Activated T-helper 2 cell treated with anti-CD3 and anti-CD28 coated beads, Interferon-gamma antibody, Interleukin-2, Interleukin-4, amounts not matched to agents 10 μg/mL and 5 μg/mL and 100 μg/mL, durations not matched to agents 14 hours and 24 hours and 36 hours (primary cell): Measurements from ENCODE around the gene POTEH. TPM values are rescaled to one million over a fixed set of nuclear protein-coding genes. Genes with fewer than 3 reads are reported as not detected.
"Not testable (repeated sequence)": the region's sequence is repeated elsewhere in the genome, so short reads cannot be mapped to it uniquely, and the experiment has no call there.

Experiments used
- DNase-seq: peaks from one replicate; pipeline ENCODE4 v3.0.0; 2021; ENCODE audit warnings: low spot score
- H3K27ac Mint-ChIP-seq: one replicate; pipeline ENCODE4 v1.8.0; 2021; ENCODE audit warnings: mixed read lengths
- H3K27me3 Mint-ChIP-seq: one replicate; pipeline ENCODE4 v1.8.0; 2021; ENCODE audit warnings: low read depth, mixed read lengths
- H3K36me3 Mint-ChIP-seq: one replicate; pipeline ENCODE4 v1.8.0; 2021; ENCODE audit warnings: low read depth, mixed read lengths
- H3K4me1 Mint-ChIP-seq: one replicate; pipeline ENCODE4 v1.8.0; 2021; ENCODE audit warnings: low read depth, mixed read lengths
- H3K4me3 Mint-ChIP-seq: one replicate; pipeline ENCODE4 v1.8.0; 2021; ENCODE audit warnings: low read depth, mild to moderate bottlenecking, moderate library complexity, mixed read lengths
- H3K9me3 Mint-ChIP-seq: one replicate; pipeline ENCODE4 v1.8.0; 2021; ENCODE audit warnings: mixed read lengths
- intact Hi-C: fragments of 100-400 bp; cut with micrococcal nuclease; formaldehyde crosslinking; loops from one replicate; pipeline ENCODE4 v1.15.1; 2023
- total RNA-seq: library from RNA; stranded (reverse); gene quantifications from 2 replicates; pipeline ENCODE4 v1.2.3, GENCODE V29; 2022

Gene POTEH
- total RNA-seq: not detected in 2 replicates

DNA sequence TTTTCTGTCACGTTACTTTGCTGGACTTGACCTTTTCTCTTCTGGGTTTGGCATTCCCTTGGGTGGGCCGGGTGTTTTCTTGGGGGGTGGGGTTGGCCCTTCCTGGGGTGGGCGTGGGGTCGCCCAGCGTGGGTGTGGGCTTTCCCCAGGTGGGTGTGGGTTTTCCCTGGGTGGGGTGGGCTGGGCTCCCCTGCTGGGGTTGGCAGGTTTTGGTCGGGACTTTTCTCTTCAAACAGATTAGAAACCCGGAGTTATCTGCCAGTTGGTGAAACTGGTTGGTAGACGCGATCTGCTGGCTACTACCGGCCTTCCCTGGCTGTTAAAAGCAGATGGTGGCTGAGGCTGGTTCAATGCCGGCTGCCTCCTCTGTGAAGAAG, at the start of gene POTEH:
Gene POTEH (plus strand): TSS at position 278 of the 377 bp plus-strand sequence. CDS start 52 bp downstream, at position 330.
- H3K36me3 Mint-ChIP-seq, H3K4me3 Mint-ChIP-seq, H3K4me1 Mint-ChIP-seq, H3K27ac Mint-ChIP-seq, H3K9me3 Mint-ChIP-seq, H3K27me3 Mint-ChIP-seq, DNase-seq, intact Hi-C loops: not testable (repeated sequence)

DNA sequence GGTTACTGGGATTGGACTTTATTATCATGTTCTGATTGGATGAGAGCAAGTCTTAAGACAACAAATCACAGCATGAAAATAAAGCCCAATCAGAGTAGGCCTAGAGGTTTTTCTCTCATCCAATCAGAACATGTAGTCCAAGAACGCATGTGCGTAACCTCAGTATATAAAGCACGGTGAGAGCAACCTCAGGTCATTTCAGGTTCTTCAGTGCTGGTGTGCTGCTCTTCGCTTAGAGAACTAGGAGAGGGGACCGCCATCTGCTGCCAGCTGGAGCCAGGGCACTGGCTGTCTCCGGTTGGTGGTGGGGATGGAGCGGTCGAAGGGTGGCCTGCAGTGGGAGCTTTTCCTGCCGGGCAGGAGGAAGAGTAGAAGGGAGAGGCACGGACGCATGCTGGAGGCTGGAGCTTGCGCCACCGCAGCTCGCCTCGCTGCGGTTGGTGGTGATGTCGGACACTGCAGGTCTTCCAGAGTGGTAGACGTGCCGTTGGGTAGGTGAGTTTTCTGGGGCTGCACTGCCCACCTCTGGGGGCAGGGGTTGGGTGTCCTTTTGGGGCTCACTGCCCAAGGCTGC, 47.5 kb upstream of the POTEH start:
- H3K36me3 Mint-ChIP-seq, intact Hi-C loops, H3K4me1 Mint-ChIP-seq, H3K4me3 Mint-ChIP-seq, DNase-seq, H3K9me3 Mint-ChIP-seq, H3K27ac Mint-ChIP-seq, H3K27me3 Mint-ChIP-seq: not testable (repeated sequence)

DNA sequence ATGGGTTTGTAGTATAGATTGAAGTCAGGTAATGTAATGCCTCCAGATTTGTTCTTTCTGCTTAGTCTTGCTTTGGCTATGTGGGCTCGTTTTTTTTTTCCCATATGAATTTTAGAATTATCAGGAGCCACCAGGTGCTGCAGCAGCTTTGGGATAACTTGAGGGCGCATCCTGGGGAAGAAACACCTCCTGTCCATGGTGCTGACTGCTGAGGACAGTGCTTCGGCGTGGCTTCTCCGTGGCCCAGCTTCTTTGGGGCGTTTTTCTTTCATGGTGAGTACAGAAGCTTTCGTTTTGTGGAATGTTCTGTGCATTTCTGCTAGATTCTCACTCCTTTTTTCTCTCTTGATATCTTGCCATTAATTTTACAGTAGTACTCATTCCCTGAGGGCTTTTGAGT, 37.9 kb upstream of the POTEH start:
- intact Hi-C loops, H3K9me3 Mint-ChIP-seq, DNase-seq, H3K4me3 Mint-ChIP-seq, H3K4me1 Mint-ChIP-seq, H3K36me3 Mint-ChIP-seq, H3K27ac Mint-ChIP-seq, H3K27me3 Mint-ChIP-seq: not testable (repeated sequence)

DNA sequence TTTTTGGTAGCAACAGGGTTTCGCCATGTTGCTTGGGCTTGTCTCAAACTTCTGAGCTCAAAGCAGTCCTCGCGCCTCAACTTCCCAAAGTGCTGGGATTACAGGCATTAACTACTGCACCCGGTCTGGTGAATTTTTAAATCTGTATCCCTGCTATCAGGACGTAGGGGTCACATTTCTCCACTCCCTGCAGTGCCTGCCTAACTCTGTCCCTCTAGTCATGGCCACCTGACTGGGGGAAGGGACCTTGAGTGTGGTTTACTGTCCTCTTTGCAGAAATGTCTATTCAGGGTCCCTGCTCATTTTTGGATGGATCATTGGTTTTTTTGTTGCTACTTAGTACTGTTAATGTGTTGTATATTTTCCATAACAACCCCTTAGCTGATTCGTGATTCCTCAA, 37.1 kb upstream of the POTEH start:
- H3K4me3 Mint-ChIP-seq, H3K36me3 Mint-ChIP-seq: not testable (repeated sequence)

DNA sequence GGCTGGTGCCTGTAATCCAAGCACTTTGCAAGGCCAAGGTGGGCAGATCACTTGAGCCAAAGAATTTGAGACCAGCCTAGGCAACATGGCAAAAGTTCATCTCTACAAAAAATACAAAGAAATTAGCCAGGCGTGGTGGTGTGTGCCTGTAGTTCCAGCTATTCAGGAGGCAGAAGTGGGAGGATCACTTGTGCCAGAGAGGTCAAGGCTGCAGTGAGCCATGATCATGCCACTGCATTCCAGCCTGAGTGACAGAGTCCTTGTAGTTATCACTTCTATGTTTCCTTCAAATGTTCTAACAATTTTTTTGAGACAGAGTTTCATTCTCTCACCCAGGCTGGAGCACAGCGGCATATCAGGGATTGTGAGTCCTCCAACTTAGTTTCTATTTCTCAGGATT, 36.6 kb upstream of the POTEH start:
- H3K27ac Mint-ChIP-seq, H3K36me3 Mint-ChIP-seq, intact Hi-C loops, H3K9me3 Mint-ChIP-seq, DNase-seq, H3K27me3 Mint-ChIP-seq, H3K4me3 Mint-ChIP-seq, H3K4me1 Mint-ChIP-seq: not testable (repeated sequence)

More for the DNA sequence above, 37.1 kb upstream of the POTEH start:
- intact Hi-C loops, H3K27ac Mint-ChIP-seq, H3K9me3 Mint-ChIP-seq, H3K27me3 Mint-ChIP-seq, H3K4me1 Mint-ChIP-seq, DNase-seq: not testable (repeated sequence)

DNA sequence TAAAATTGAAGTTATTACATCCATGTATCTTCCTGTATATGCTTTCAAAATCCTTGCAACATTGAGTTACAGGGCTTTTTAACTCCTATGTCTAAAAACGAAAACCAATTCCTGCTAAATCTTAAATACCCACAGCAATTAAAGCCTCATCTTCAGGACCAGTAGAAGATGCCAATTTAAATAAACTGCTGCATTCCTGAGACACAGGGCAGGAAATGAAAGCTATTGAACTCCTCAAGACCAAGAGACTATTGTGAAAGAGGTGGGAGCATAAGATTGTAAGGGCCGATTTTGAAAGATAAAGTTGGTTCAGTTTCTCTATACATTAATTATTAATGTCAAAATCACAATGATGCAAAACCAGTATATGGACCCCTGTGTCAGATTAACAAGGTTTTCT, 28.7 kb upstream of the POTEH start:
- H3K4me3 Mint-ChIP-seq, H3K36me3 Mint-ChIP-seq, DNase-seq, H3K27me3 Mint-ChIP-seq, H3K27ac Mint-ChIP-seq, H3K4me1 Mint-ChIP-seq, H3K9me3 Mint-ChIP-seq, intact Hi-C loops: not testable (repeated sequence)

DNA sequence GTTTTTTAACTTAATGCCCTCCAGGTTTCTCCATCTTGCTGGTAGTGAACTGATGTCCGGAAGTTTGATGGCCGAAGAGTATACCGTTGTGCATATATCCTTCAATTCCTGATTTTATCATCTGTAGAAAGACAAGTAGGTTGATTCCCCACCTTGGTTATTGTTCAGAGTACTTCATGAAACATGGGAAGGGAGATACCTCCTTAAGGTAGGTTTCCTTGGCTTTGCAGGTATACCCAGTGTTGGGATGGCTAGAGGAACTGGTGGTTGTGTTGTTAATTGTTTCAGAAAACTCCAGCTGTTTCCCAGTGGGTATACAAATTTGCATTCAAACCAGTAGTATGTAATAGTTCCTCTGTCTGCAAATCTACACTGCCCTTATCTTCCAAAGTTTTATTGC, 25.1 kb upstream of the POTEH start:
- H3K9me3 Mint-ChIP-seq, H3K4me1 Mint-ChIP-seq, H3K27ac Mint-ChIP-seq, intact Hi-C loops, H3K36me3 Mint-ChIP-seq, H3K4me3 Mint-ChIP-seq, DNase-seq, H3K27me3 Mint-ChIP-seq: not testable (repeated sequence)

DNA sequence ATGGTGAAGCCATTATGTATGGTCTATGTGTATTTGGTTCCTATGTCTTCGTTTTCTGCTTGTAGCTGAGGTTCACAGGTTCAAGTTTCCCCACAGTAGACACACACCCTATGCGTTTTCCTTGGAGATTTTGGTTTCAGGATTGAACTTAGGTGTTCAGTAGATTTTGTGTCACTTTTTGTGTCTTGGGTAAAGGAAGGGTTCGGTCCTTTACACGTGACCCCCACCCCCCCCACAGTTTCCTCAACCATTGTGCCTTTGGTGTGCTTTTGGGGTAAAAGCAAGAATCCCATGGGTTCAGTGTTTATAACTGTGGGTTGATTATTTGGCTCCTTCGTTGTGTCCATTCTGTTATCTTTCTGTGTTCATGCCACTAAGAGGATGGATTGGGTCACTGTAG, 24.3 kb upstream of the POTEH start:
- H3K4me3 Mint-ChIP-seq, H3K27me3 Mint-ChIP-seq, H3K9me3 Mint-ChIP-seq, DNase-seq, H3K4me1 Mint-ChIP-seq, intact Hi-C loops, H3K27ac Mint-ChIP-seq, H3K36me3 Mint-ChIP-seq: not testable (repeated sequence)

DNA sequence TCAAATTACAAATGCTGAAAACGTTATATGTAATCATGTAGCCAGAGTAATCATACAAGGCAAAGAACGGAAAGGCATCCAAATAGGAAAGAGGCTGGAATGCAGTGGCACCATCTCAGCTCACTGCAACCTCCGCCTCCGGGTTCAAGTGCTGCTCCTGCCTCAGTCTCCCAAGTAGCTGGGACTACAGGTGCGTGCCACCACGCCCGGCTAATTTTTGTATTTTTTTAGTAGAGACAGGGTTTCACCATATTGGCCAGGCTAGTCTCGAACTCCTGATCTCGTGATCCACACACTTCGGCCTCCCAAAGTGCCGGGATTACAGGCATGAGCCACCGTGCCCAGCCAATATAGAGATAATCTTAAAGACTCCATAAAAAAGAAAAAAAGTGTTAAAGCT, 20.4 kb upstream of the POTEH start:
- intact Hi-C loops, DNase-seq, H3K27me3 Mint-ChIP-seq, H3K36me3 Mint-ChIP-seq, H3K27ac Mint-ChIP-seq, H3K4me3 Mint-ChIP-seq, H3K4me1 Mint-ChIP-seq, H3K9me3 Mint-ChIP-seq: not testable (repeated sequence)

DNA sequence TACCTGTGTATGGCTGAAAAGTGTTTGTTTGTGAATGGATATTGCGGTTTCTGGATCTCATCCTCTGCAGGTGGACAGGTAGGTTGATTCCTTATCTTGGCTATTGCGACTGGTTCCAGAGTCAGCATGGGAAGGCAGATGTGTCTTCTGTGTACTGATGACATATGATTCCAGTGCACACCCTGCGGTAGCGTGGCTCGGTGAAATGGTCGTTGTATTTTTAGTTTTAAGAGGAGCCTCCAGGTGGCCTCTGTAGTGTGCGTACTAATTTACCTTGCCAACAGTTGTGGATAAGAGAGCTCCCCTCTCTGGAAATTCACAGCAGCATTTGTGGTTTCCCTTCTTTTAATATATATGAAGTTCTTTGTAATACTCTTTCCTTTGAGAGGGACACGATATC, 10.1 kb upstream of the POTEH start:
- DNase-seq, H3K27me3 Mint-ChIP-seq, H3K27ac Mint-ChIP-seq, H3K36me3 Mint-ChIP-seq, intact Hi-C loops, H3K9me3 Mint-ChIP-seq, H3K4me3 Mint-ChIP-seq, H3K4me1 Mint-ChIP-seq: not testable (repeated sequence)

DNA sequence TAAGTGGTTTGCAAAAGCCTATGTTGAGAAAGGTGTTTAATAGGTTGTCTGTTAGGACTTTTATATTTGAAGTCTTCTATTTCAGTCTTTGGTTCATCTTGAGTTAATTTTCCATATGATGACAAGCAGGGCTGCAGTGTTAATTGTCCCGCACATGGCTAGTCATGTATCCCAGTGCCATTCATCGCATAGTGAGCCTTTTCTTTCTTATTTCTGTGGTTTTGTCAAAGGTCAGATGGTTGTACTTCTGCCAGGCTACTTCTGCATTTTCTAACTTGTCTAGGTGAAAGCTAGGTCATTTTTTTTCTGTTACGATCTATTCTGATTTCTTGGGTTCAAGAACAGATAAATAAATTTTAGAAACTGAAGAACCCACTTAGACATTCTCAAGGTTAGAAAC, 5.7 kb upstream of the POTEH start:
- H3K36me3 Mint-ChIP-seq, H3K4me3 Mint-ChIP-seq, H3K27me3 Mint-ChIP-seq, H3K27ac Mint-ChIP-seq, H3K9me3 Mint-ChIP-seq, DNase-seq, H3K4me1 Mint-ChIP-seq, intact Hi-C loops: not testable (repeated sequence)

DNA sequence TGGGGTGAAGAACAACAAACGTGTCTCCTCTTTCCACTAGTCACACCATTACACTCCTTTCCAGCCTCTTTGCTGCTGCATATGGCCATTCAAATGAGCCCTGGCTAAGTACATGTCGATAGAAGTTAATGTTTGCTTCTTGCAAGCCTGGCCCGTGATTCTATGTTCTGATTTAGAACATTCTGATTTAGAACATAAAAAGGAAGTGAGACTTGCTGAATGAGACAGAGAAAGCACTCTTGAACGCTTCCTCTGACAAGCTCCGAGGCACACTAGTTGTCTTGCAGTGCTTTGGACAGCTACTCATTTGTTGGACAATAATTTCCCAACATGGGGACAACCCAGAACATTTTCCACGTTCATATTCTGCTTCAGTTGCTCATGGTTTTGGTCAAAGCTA, 5.1 kb upstream of the POTEH start:
- H3K27me3 Mint-ChIP-seq, intact Hi-C loops, H3K27ac Mint-ChIP-seq, H3K36me3 Mint-ChIP-seq, H3K4me1 Mint-ChIP-seq, DNase-seq, H3K4me3 Mint-ChIP-seq, H3K9me3 Mint-ChIP-seq: not testable (repeated sequence)

DNA sequence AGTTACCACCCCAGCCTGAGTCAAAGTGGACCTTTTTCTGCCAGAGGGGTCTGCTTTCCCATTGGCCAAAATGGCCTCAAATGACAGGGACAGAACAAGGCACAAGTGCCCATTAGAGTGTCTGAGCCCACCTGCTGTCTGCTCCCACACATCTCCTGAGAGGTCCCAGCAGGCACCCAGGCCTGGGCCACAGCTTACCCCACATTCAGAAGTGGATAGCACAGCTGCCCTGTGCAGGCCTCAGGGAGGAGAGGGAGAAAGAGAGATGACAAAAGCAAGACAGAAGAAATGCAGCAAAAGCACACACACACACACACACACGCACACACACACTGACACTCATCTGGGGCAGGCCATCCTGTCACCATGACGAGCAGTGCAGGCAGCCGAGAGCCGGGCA, 4.2 kb upstream of the POTEH start:
- H3K27ac Mint-ChIP-seq, intact Hi-C loops, H3K27me3 Mint-ChIP-seq, H3K4me3 Mint-ChIP-seq, H3K4me1 Mint-ChIP-seq, H3K9me3 Mint-ChIP-seq, H3K36me3 Mint-ChIP-seq, DNase-seq: not testable (repeated sequence)

DNA sequence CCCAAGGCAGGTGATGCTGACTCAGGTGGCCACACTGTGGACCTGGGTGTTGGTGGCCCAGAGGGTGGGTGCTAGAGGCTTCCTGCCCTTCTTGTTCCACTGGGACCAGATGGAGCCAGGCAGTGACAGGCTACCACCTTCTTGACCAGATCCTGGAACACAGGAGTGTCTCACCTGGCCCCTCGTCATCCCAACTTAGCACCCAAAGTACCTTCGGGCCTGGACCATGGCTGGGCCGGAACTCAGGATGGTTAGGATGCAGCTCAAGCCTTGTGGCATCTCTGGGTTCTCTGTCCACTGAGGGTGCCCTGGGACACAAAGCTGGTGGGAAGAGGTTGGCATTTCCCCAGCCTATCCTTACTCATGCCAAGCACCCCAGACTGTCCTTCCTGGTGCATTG, 2.7 kb upstream of the POTEH start:
- H3K27ac Mint-ChIP-seq, H3K27me3 Mint-ChIP-seq, DNase-seq, intact Hi-C loops, H3K36me3 Mint-ChIP-seq, H3K9me3 Mint-ChIP-seq, H3K4me1 Mint-ChIP-seq, H3K4me3 Mint-ChIP-seq: not testable (repeated sequence)
